Dendritic cell treated with granulocyte-macrophage colony-stimulating factor and Interleukin-4, amounts not matched to agents 40 ng/mL and 50 ng/mL, for 4 days (primary cell): Measurements from ENCODE around the gene RPS2.
"Not testable (repeated sequence)": the region's sequence is repeated elsewhere in the genome, so short reads cannot be mapped to it uniquely, and the experiment has no call there.

Source experiments
- H3K27ac Mint-ChIP-seq: one replicate; pipeline ENCODE4 v1.8.0; 2022; ENCODE audit warnings: mild to moderate bottlenecking, mixed read lengths
- H3K27me3 Mint-ChIP-seq: one replicate; pipeline ENCODE4 v1.8.0; 2022; ENCODE audit warnings: mild to moderate bottlenecking, mixed read lengths
- H3K36me3 Mint-ChIP-seq: one replicate; pipeline ENCODE4 v1.8.0; 2022; ENCODE audit warnings: low read depth, mixed read lengths
- H3K4me1 Mint-ChIP-seq: one replicate; pipeline ENCODE4 v1.8.0; 2022; ENCODE audit warnings: low read depth, mixed read lengths
- H3K4me3 Mint-ChIP-seq: one replicate; pipeline ENCODE4 v1.8.0; 2022; ENCODE audit warnings: mild to moderate bottlenecking, moderate library complexity, mixed read lengths
- H3K9me3 Mint-ChIP-seq: one replicate; pipeline ENCODE4 v1.8.0; 2022; ENCODE audit warnings: mixed read lengths
- intact Hi-C: fragments of 100-400 bp; cut with micrococcal nuclease; formaldehyde crosslinking; loops from one replicate; pipeline ENCODE4 v1.15.0; 2022

The RPS2 gene

DNA sequence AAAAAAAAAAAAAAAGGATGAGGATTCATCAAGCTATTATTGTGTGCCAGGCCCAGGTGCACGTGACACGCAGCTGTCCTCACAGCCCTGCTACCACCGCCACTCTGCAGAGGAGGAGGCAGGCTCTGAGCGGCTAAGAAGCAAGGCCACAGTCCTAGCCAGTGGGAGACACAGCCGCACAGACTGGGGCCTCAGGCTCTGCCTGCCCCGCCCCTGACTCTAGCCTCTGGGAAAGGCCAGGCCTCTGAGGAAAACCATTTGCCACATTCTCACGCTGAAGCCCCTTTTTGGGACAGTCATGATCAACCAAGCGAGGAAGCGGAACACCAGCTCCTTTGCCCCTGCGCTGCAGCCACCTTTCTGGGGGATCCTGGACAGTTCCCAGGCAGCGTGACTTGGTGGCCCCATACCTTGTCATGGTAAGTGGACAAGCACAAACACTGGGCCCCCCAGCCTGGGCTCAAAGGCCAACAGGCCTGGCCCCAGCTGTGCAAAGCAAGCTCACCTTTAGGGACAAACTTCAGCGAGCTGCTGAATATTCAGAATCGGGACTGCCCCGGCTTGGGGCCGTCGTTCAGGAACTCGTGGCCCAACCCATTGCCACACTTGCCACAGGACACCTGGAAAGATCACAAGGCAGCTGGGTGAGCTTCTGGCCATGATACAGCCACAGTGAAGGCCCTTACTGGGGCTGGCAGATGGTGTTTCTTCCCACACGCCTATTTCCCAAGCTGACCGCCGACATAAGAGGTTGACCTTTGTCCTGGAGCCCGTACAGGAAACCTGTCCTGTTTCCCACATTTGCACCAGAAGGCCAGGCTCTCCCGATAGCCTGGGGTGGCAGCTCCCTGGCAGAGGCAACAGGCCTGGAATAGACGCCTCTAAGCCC lies 24.1 kb downstream of the RPS2 start:
- Mint-ChIP-seq H3K36me3 (peaks cover 59% of the 10 kb centered on the region), H3K27me3 (no peaks in the 10 kb centered on the region), H3K4me1 (peaks cover 76% of the 10 kb centered on the region), H3K4me3 (no peak overlapping the region), H3K27ac (peak overlapping the region; percentile 95), H3K9me3 (no peaks in the 10 kb centered on the region)
- intact Hi-C loops, result no loop called here

DNA sequence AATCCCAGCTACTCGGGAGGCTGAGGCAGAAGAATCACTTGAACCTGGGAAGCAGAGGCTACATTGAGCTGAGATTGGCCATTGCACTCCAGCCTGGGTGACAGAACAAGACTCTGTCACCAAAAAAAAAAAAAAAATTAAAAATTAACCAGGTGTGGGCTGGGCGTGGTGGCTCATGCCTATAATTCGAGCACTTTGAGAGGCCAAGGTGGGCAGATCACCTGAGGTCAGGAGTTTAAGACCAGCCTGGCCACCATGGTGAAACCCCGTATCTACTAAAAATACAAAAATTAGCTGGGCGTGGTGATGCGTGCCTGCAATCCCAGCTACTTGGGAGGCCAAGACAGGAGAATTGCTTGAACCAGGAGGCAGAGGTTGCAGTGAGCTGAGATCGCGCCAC lies 24.8 kb downstream of the RPS2 start:
- not testable (repeated sequence) for H3K4me3 Mint-ChIP-seq

DNA sequence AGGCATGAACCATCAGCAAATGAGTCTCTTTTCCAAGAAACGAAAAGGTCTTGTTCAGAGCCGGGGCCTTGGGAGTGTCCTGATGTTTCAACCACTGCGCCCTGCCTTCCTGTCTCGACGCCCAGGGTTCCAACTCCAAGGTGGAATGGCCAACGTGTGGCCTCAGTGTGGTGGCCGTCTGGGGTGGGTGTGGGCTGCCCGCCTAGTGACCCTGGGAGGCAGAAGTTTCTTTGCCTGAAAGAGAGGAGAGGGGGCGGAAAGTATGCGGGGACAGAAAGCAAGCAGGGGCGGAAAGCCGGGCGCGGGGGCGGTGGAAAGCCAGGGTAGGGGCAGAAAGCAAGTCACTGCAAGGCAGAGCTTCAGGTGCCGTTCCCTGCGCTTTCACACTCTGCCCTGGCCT lies 25.7 kb downstream of the RPS2 start:
- no peaks in the 10 kb centered on the region for H3K9me3 Mint-ChIP-seq
- H3K27ac Mint-ChIP-seq, result peak overlapping the region; percentile 93
- H3K4me3 Mint-ChIP-seq, result peak overlapping the region; percentile 27
- peaks cover 65% of the 10 kb centered on the region for H3K4me1 Mint-ChIP-seq
- H3K27me3 Mint-ChIP-seq, result no peaks in the 10 kb centered on the region
- intact Hi-C loops, result no loop called here
- H3K36me3 Mint-ChIP-seq, result peaks cover 59% of the 10 kb centered on the region

More for the DNA sequence above, 24.8 kb downstream of the RPS2 start:
- Mint-ChIP-seq H3K27ac (peak overlapping the region; percentile 93), H3K4me1 (peaks cover 74% of the 10 kb centered on the region), H3K36me3 (peaks cover 59% of the 10 kb centered on the region)
- H3K9me3 Mint-ChIP-seq, intact Hi-C loops, H3K27me3 Mint-ChIP-seq: not testable (repeated sequence)

DNA sequence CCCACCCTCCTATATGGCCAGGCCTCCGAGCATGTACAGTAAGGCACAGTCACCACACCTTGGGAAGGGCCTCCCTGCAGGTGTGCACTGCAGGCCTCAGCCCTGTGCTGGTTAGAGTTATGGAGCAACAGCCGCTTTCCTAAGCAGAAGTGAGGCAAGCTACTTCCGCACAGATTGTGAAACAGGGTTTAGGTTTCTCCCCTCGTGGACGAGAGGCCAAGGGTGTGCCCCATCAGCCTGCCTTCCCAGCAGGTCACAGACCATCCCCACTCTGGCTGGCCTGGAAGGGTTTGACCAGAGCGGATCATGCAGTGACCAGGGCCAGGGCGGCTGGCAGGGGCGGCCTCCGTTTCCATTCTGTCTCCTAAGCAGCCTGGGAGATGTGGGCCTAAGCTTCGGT lies 26.3 kb downstream of the RPS2 start:
- peak overlapping the region; percentile 25 for H3K4me3 Mint-ChIP-seq
- H3K36me3 Mint-ChIP-seq, result peaks cover 59% of the 10 kb centered on the region
- H3K9me3 Mint-ChIP-seq, result no peaks in the 10 kb centered on the region
- peak overlapping the region; percentile 93 for H3K27ac Mint-ChIP-seq
- intact Hi-C loops, result no loop called here
- H3K4me1 Mint-ChIP-seq, result peaks cover 61% of the 10 kb centered on the region
- no peaks in the 10 kb centered on the region for H3K27me3 Mint-ChIP-seq

DNA sequence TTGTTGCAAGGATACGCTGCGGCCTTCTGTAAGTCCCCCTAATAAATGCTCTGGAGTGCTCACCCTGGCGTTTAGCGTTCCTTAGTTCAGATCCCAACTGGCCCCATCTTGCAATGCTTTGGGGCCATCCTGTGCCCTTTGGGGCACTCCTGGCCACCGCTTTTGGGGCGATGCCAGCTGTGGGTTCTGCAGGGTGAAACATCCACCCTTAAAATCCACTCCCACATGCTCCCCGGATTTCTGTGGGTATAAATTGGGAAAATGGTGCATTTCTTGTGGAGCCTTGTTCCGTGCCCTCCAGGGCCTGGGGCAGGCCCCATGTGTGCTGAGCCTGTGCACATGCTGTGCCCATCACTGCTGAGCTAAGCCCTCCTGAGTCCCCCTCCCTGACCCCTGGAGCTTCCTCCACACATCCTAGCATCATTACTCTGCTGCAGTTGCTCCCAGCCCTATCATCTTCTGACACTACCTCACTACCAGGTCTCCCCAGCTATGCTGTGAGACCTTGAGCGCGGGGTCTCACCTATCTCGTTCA lies 27.6 kb downstream of the RPS2 start:
- intact Hi-C loops, result no loop called here
- Mint-ChIP-seq H3K9me3 (no peaks in the 10 kb centered on the region), H3K36me3 (peaks cover 53% of the 10 kb centered on the region), H3K27ac (peak overlapping the region; percentile 49), H3K4me1 (peaks cover 51% of the 10 kb centered on the region), H3K4me3 (no peak overlapping the region), H3K27me3 (no peaks in the 10 kb centered on the region)

DNA sequence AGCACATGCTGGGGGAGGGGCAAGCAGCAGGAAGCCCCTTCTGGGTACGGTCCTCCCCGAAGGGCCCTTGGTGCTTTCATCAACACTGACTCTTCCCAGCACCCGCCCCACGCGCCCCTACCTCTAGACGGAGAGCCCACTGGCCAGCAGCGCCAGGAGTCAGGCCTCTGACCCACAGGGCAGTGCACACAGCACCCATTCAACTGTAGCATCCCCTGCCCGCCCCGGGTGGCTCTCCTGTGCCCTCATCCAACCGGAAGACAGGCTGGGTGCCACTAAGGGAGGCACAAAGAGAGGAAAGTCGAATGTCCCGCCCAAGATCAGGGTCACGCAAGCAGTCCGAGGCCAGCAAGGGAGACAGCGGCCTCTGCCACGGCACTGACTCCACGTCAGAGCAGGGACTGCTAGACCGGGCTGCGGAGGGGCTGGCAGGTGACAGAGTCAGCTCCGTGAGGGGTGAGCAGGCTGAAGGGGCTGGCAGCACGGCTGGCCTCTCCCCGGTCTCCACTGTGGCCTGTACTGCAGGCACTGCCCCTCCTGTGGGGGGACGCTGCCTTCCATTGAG lies 31.4 kb downstream of the RPS2 start:
- no peak overlapping the region for H3K4me3 Mint-ChIP-seq
- no peaks in the 10 kb centered on the region for H3K27me3 Mint-ChIP-seq

DNA sequence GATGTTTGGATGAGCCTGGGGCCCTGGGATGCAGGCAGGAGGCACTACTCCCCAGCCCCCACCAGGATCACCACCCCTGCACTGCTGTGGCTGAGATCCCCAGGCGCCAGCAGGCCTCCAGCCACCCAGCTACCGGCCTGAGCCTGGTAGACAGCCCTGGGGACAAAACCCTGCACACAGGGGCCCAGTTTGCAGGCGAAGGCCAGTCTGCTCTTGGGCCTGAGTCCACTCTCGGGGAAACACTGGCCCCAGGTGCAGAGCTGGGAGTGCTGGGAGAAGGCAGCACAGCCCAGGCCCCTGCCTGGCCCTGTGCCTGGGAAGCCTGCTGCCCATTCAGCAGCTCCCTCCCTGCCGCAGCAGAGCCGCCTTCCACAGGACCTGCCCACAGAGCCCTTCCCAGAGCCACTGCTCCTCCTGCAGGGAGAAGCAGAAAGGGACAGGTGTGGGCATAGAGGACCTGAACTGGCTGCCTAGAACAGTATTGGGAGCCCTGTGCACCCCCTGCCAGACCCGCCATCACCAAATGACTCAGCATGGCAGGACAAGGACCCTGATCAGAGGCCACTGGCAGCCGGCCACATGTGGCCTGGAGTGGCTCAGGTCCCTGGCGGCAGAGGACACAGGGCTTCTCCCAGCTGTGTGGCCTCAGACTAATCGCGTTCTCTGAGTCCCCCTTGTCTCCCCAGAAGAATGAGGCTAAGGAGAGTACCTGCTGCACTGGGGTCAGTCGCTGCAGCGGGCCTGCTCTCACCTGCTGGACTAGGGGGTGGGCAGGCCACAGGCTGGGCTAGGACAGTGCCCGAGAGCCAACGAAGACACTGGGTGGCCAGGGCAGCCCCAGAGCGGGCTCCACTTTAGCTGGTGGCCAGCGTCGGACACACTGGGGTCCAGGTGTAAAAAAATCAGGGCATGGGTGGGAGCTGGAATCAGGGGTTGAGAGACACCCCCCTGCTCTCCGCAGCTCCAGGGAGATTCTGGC lies 32.3 kb downstream of the RPS2 start:
- Mint-ChIP-seq H3K9me3 (no peaks in the 10 kb centered on the region), H3K36me3 (peaks cover 9% of the 10 kb centered on the region), H3K27me3 (peaks cover 2% of the 10 kb centered on the region), H3K4me3 (no peak overlapping the region), H3K4me1 (peaks cover 13% of the 10 kb centered on the region), H3K27ac (peak overlapping the region; percentile 0)
- intact Hi-C loops, result no loop called here

More for the DNA sequence above, 31.4 kb downstream of the RPS2 start:
- Mint-ChIP-seq H3K36me3 (peaks cover 16% of the 10 kb centered on the region), H3K27ac (peak overlapping the region; percentile 0), H3K4me1 (peaks cover 17% of the 10 kb centered on the region), H3K9me3 (no peaks in the 10 kb centered on the region)
- intact Hi-C loops, result no loop called here

DNA sequence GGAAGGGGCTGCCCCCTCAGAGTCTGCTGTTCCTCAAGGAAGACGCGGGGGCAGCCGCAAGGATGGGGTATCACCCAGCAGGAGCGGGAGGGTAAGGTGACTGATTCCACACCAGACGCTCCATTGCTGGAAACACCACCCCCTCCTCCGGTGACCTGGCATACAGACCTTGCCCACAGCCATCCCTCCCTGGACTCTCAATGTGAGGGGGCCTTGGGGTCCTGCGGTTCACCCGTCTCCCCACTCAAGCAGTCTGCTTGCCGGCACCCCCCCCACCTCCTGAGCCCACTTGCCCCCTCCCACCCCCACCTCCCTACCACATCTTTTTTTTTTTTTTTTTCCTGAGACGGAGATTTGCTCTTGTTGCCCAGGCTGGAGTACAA lies 34.3 kb downstream of the RPS2 start:
- Mint-ChIP-seq H3K27me3 (peaks cover 9% of the 10 kb centered on the region), H3K36me3 (no peaks in the 10 kb centered on the region), H3K4me3 (no peak overlapping the region), H3K4me1 (peaks cover 5% of the 10 kb centered on the region), H3K27ac (peak overlapping the region; percentile 76), H3K9me3 (no peaks in the 10 kb centered on the region)
- intact Hi-C loops, result no loop called here

DNA sequence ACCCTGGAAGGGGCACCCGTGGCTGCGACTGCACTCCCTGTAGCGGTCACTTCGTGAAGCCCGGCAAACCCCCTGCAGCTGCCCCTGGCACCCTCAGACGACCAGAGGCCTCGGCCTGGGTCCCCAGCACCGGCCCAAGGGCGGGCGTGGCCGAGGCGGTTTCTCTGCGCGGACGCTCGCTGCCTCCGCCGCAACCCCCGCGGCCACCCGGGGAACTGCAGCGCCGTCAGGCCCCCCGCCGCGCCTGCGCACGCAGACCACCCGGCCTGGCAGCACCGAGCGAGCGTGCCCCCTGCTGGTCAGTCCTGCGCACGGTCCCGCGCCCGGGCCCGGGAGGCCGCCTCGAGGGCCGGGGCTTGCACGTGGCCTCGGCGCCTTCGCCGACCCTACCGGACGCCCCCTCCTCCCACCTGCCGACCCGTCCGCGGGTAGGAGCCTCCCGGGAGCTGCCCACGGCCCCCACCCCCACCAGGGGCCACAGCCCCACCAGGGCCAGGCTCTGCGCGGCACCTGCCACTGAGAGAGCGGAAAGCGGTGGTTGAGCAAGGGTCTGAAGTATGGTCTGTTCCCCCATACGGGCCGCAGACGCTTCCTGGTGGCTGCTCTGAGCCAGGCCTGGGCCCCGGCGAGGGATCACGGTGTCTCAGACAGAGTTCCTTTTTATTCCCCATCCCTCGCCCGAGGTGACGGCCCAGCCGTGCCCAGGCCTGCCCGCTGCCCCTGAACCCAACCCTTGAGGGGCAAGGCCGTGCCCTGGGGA lies 34.9 kb downstream of the RPS2 start:
- H3K36me3 Mint-ChIP-seq, result no peaks in the 10 kb centered on the region
- peaks cover 5% of the 10 kb centered on the region for H3K4me1 Mint-ChIP-seq
- peaks cover 12% of the 10 kb centered on the region for H3K27me3 Mint-ChIP-seq
- H3K27ac Mint-ChIP-seq, result peak overlapping the region; percentile 76
- peak overlapping the region; percentile 76 for H3K4me3 Mint-ChIP-seq
- intact Hi-C loops, result loop anchor here (1.0 to 5.0 kb wide), 2 partner anchors 65 to 157 kb away; partner anchors contain the start of genes EME2, MRPS34 and NME3
- no peaks in the 10 kb centered on the region for H3K9me3 Mint-ChIP-seq

DNA sequence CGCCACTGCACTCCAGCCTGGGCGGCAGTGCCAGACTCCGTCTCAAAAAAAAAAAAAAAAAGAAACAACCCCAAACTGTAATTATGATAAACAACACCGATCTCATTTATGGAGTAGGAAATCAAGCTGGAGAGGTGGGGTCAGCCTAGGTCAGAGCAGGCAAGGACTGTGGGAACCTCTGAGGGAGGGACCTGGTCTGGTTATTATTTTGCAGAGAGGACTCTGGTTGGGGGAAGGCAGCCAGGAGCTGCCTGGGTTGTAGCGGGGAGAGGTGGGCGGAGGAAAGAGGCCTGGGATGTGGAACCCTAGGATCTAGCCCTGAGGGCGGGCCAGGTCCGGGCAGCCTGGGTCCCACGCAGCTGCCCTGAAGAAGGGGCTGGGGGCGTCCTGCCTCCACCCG lies 35.5 kb downstream of the RPS2 start:
- peak overlapping the region; percentile 76 for H3K4me3 Mint-ChIP-seq

DNA sequence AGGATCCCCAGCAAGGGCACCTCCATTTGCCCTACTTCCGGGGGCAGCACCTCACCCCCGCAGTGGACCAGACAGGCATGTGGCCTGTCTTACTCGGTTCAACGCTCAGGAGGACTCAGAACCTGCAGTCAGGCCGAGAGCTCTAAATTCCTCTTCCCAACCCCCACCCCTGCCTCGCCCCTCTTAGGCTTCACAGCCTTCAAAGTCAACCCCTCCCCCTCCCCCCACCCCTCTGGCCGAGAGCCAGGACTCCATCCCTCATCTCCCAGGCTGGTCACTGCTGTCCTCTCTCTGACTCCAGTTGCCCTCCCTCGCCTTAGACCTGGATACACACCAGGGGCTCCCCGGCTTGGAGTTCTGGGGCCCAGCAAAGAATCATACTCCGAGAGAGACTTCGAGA lies 38.4 kb downstream of the RPS2 start:
- Mint-ChIP-seq H3K36me3 (no peaks in the 10 kb centered on the region), H3K4me3 (no peak overlapping the region), H3K4me1 (peaks cover 21% of the 10 kb centered on the region), H3K27me3 (peaks cover 45% of the 10 kb centered on the region), H3K9me3 (no peaks in the 10 kb centered on the region), H3K27ac (no peak overlapping the region)
- intact Hi-C loops, result loop anchor here (5.0 kb wide), 1 partner anchor 154 kb away; the partner anchor contains the start of genes EME2, MRPS34 and NME3

More for the DNA sequence above, 35.5 kb downstream of the RPS2 start:
- H3K27me3 Mint-ChIP-seq, result peaks cover 18% of the 10 kb centered on the region
- no peaks in the 10 kb centered on the region for H3K9me3 Mint-ChIP-seq
- H3K27ac Mint-ChIP-seq, result peak overlapping the region; percentile 76
- H3K36me3 Mint-ChIP-seq, result no peaks in the 10 kb centered on the region
- intact Hi-C loops, result loop anchor here (1.0 to 5.0 kb wide), 2 partner anchors 65 to 157 kb away; partner anchors contain the start of genes EME2, MRPS34 and NME3
- H3K4me1 Mint-ChIP-seq, result peaks cover 5% of the 10 kb centered on the region

DNA sequence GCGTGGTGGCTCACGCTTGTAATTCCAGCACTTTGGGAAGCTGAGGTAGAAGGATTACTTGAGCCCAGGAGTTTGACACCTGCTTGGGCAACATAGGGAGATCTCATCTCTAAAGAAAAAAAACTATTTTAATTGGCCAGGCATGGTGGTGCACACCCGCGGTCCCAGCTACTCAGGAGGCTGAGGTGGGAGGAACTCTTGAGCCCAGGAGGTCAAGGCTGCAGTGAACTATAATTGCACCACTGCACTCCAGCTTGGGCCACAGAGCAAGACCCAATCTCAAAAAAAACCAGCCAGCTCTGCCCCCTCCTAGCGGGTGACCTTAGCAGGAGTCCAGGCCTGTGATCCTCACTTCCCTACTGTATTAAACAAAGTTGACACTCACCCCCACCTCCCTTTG lies 40.5 kb downstream of the RPS2 start:
- Mint-ChIP-seq H3K4me1 (peaks cover 27% of the 10 kb centered on the region), H3K9me3 (no peaks in the 10 kb centered on the region), H3K27ac (no peak overlapping the region), H3K4me3 (no peak overlapping the region), H3K27me3 (peaks cover 67% of the 10 kb centered on the region), H3K36me3 (no peaks in the 10 kb centered on the region)
- intact Hi-C loops, result no loop called here
